ENCODE measurements around the gene ITPRIPL1.
"Not testable (repeated sequence)": the region's sequence is repeated elsewhere in the genome, so short reads cannot be mapped to it uniquely, and the experiment has no call there.

Gene ITPRIPL1, protein sequence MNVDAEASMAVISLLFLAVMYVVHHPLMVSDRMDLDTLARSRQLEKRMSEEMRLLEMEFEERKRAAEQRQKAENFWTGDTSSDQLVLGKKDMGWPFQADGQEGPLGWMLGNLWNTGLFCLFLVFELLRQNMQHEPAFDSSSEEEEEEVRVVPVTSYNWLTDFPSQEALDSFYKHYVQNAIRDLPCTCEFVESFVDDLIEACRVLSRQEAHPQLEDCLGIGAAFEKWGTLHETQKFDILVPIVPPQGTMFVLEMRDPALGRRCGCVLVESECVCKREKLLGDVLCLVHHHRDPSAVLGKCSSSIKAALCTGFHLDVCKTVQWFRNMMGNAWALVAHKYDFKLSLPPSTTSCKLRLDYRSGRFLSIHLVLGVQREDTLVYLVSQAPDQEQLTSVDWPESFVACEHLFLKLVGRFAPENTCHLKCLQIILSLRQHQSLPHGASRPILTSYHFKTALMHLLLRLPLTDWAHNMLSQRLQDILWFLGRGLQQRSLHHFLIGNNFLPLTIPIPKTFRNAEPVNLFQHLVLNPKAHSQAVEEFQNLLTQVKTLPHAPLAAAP

DNA sequence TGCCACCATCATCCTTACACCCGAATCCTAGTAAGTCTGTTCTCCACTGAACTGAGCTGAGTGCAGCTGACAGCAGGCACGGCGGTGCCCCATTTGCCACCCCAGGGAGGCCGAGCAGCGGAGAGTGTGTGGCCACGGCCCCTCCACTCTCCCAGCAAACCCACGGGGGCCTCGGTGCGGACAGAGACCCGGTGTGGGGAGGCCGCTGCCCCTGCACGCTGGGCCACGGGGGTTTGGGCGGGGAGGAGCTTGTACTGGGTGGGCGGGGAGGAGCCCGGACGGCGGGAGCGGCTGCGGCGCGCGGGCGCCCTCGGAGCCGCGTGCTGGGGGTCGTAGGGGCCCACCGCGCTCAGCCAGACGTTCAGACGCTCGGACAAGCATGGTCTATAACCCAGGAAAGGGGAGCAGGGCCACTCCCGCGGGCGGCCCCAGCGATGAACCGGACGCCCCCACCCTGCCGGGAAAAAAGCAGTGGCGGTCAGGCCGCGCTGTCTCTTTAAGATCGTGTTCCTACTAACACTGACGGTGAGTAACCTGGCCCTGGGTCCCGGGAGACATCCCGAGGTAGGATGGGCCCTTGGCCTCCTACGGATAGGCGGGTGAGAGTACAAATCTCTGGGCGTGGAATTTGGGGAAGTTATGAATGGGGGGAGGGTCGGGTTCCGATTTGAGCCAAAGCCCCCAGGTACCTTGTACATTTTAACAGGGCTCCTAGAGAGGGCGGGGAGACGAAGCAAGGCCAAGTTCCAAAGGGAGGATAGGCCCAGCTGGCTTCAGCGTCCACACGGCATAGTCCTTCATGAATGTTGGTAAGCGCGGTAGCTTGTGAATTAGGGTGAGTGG is at the start of gene ITPRIPL1:
ITPRIPL1 (plus strand) TSS at position 277 of the 843 bp plus-strand sequence; CDS start at position 800, 523 bp downstream.
- DNase-seq = peak; percentile 36

DNA sequence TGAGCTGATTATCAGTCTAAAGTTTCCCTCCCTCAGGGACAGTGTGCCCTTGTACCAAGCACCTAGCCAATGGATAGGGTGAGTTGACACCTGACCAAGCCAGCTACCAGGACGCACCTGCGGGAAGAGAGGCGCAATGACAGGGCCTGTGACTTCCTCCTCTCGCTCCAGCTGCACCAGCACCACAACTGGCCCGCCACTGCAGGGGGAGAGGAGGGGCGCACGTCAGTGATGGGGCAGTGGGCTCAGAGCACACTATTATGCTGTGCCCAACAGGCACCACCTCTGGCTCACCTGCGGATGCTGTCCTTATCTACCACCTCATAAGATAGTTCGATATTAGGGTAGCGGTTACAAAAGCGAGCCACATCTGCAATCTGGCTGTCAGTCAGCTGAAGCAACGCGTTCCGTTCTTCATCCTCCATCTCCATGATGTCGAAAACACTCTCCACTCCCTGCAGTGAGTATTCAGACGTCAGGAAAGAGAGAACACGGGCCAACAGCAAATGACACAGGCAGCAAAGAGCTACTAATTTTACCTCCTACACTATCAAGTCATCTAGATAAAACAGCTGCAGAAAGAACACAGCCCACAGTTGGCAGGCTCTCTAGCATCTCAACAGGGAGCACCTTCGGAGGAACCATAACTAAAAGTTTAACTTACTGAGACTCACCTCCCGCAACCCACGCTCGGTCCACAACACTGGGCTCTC is 48.2 kb upstream of the ITPRIPL1 start:
- no peak for DNase-seq

- DNase-seq = no peak
Measured at GRCh38 chr2:96287273-96287856, 37.8 kb upstream of the ITPRIPL1 start.

GRCh38 chr2:96291751-96292150 is 33.4 kb upstream of the ITPRIPL1 start:
- DNase-seq = no peak

GRCh38 chr2:96294271-96294670 is 30.8 kb upstream of the ITPRIPL1 start:
- DNase-seq = not testable (repeated sequence)

DNA sequence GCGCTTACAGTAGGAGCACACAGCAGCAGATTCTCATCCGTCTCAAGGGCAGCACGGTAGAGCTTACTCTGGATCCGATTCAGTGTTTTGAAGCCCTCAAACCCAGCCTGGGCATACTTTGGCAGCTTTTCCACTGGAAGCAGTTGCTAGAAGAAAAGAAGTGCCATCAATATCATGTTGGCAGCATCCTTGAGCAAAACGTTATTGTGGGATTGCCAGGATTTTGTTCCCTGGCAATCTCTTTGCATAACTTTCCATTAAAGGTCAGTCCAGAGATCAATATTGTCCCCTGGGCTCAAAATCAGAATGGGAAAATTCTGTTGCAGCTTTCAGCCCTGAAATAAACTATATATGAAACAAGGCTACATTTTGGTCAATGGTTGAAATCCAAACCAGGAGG is 28.2 kb upstream of the ITPRIPL1 start:
- DNase-seq = no peak

- DNase-seq = no peak
Measured at GRCh38 chr2:96301865-96302264, 23.3 kb upstream of the ITPRIPL1 start.

GRCh38 chr2:96304606-96305005 is 20.5 kb upstream of the ITPRIPL1 start:
- no peak for DNase-seq

GRCh38 chr2:96305091-96305978 is 19.8 kb upstream of the ITPRIPL1 start, which contains the start of gene SNRNP200:
Gene SNRNP200, minus strand, starts transcription at chr2:96305546. Its CDS starts 109 bp downstream, at chr2:96305437.
- peak; percentile 84 for DNase-seq

GRCh38 chr2:96305979-96306308 is 19.2 kb upstream of the ITPRIPL1 start:
- no peak for DNase-seq

GRCh38 chr2:96306370-96306769 is 18.7 kb upstream of the ITPRIPL1 start:
- no peak for DNase-seq

GRCh38 chr2:96308248-96308647 is 16.9 kb upstream of the ITPRIPL1 start:
- DNase-seq = no peak

DNA sequence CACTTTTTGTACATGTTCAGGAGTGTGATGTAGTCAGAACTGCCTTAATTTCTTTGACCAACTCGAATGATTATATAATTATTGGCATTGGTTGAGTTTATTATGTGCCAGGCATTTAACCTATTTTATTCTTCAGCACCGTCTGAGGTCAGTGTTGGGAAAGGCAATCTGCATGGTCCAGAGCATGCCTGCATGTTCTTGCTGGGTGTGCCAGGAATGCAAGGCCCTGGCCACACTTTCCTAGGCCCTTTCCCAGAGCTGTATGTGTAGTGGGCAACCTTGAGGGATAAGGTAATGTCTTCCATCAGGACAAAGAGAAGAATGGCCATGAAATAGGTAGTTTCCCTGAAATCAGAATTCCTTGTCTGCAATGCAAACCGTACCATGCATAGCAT is 10.1 kb upstream of the ITPRIPL1 start:
- DNase-seq = no peak

DNA sequence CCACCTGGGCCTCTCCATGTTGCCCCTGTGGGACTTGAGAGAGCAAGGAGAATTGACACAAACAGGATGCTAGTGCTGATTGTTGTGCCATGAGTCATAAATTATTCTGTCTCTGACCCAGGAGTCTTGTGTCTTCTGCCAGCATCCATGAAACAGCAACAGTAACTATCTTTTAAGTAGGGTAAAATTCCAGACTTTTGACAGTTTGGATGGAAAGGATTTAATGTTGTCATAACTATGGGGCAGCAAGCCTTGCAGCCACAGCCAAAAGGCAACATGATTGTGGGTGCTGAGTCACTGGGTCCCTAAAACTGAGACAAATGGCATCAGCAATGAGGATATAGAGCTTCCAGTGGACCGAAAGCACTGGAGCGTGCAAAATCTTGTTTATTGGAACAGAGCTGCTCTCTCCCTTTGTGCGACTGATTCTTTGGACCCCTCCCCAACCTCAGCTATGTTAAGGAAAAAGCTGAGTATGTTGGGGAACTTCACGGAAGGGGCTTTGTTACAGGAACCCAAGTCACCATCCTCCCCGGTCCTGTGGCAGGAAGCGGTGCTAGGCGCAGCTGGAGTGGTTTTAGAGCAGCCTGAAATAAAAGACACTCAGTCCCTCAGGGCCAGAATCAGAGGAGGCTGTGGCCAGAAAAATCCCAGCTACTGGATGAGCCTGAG is 9.6 kb upstream of the ITPRIPL1 start:
- no peak for DNase-seq

DNA sequence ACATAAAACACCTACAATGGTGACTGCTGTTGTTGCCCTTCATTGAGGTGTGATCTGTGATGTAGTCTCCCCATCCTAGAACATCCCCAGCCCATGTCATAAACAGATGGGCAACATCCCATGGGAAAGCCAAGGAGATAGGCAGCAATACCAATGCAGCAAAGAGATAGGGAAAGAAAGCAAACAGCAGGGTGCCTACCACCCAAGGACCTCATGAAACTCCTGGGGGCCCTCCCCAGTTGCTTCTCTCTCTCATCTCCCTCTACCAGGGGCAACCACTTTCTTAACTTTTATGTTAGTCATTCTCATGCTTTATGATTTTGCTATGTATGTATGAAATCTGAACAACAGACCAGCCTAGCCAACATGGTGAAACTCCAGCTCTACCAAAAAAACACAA is 8.1 kb upstream of the ITPRIPL1 start:
- DNase-seq = no peak

DNA sequence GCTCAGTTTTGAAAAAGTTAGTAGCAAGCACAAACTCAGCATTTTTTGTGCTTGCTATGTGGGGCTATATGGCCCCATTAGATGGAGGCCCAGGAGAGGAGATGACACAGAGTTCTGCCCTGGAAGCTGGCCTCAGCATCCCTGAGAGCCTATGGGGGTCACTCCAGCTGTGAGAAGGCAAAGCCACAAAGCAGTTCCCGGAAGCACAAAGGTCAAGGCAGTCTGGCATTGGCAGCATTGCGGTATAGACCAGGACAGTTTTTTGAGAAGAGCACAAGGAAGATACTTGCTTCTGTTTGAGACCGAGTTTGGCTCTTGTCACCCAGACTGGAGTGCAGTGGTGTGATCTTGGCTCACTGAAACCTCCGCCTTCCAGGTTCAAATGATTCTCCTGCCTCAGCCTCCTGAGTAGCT is 7.5 kb upstream of the ITPRIPL1 start:
- no peak for DNase-seq

GRCh38 chr2:96318723-96319122 is 6.4 kb upstream of the ITPRIPL1 start:
- no peak for DNase-seq

DNA sequence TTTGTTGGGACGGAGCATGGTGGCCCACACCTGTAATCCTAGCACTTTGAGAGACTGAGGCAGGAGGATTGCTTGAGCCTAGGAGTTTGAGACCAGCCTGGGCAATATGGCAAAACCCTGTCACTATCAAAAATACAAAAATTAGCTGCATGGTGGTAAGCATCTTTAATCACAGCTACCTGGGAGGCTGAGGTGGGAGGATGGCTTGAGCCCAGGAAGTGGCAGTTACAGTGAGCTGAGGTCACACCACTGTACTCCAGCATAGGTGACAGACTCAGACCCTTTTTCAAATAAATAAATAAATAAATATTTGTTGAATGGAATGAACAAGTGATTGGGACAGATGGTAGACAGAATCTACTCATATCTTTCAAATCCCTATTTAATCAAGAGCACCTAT is 5.7 kb upstream of the ITPRIPL1 start:
- DNase-seq = no peak

DNA sequence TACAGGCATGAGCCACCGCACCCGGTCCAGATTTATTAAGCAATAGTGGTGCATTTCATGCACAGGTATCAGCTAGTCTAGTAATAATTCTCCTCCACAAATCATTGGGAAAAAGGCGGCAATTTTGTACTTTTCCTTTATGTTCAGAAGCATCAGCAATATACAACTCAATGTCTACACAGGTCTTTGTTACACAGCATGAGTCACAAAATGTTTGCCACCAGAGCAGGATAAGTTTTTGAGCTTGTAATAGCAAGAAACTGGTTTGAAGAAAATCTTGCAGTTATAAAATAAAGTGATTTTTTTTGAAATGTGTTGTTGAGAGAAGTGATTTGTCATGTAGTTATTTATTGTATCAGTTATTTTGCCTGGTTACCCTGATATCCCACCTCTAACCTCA is 4.8 kb upstream of the ITPRIPL1 start:
- DNase-seq = no peak

DNA sequence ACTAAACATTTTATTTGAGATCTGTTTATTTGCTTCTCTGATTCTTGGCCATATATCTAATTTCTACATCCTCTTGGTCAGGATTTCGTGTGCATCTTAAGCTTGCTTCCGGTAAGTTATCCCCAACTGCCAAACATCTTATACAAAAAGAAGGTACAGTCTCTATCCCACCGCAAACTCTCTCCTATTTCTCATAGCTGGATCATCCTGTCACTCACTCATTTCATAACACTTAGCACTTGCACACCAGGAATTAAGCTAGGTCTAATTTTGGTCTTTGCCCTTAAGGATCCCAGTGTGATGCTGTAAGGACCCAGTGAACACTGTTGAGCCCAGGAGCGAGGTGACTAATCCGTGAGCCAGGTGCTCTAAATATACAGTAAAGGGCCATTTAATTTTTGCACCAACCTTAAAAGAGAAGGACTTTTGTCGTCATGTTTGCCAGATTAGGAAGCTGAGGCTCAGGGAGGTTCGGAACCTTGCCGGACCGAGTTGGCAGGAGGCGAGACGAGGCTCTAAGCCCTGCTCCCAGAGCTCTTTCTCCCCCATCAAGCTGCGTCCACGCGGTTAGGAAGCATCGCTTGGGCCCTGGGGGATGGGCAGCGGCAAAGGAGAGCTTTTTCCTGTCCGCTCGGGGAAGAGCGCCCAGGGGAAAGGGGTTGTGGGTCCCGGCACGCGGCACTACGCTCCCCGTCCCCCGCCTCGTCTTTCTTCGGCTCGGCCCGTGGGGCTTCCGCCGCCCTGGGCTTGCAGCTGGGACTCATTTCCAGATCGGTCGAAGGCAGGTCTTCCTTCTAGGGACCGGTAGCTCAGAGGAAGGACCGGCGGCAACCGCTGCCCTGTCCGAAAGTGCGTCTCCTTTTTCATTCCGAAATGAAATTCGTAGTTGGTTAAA is 4.1 kb upstream of the ITPRIPL1 start:
- no peak for DNase-seq
